ENCODE results near the gene LATS1. TPM values are rescaled to one million over a fixed set of nuclear protein-coding genes. Genes with fewer than 3 reads are reported as not detected.

LATS1 gene
- total RNA-seq, 8 experiments from 2014 or later = 12.5 to 32.1 (median 15.6) TPM

GRCh38 chr6:149628875-149629510 is 88.9 kb downstream of the LATS1 start:
- Histone ChIP-seq H3K27ac (no peak overlapping the region), H3K4me1 (replicated peaks in 1 of 2) (no peaks in the 10 kb centered on the region), H3K4me3 (no peak overlapping the region)
- 86 to 100% (median 100%) methylated on average over 1 to 4 of the region's 4 CpGs for WGBS, 10 experiments
- ATAC-seq (replicated peaks in 6 of 8) = peak in 1 of 8 experiments; percentile 50
- in situ Hi-C loops (cut with MboI; ENCODE audit: low pct_unique_long_range_greater_than_20kb in 2 of 9, low sequenced_read_pairs in 9 of 9, unreplicated experiment in 9 of 9) = no loop called here

DNA sequence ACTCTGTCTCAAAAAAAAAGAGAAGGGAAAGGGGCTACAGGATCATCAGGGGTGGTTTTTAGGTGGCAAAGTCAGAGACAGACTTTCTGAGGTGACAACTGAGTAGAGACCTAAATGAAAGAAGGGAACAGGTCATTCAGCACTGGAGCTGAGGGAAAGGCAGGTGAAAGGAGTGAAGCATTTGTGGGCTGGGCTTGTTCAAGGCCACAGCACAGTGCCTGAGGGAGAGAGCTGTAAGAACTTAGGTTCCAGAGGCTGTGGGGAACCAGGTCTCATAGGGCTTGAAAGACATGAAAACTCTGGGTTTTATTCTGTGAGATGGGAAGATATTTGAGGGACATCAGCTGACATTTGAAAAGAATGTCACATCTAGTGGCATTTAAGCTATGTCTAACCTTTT is 90.2 kb downstream of the LATS1 start:
- no peak for ATAC-seq (replicated peaks in 6 of 8)
- in situ Hi-C loops (cut with MboI; ENCODE audit: low pct_unique_long_range_greater_than_20kb in 2 of 9, low sequenced_read_pairs in 9 of 9, unreplicated experiment in 9 of 9) = no loop called here
- no peaks in the 10 kb centered on the region for H3K4me1 ChIP-seq (replicated peaks in 1 of 2)
- H3K4me3 ChIP-seq = no peak overlapping the region
- no peak overlapping the region for H3K27ac ChIP-seq

GRCh38 chr6:149615805-149616204 is 102.1 kb downstream of the LATS1 start:
- Histone ChIP-seq H3K27ac (no peak overlapping the region), H3K4me3 (no peak overlapping the region), H3K4me1 (replicated peaks in 1 of 2) (peaks cover 0 to 5% of the 10 kb centered on the region in 2 donors)
- ATAC-seq (replicated peaks in 6 of 8) = peak in 2 of 8 experiments; percentile 16 to 25
- in situ Hi-C loops (cut with MboI; ENCODE audit: low pct_unique_long_range_greater_than_20kb in 2 of 9, low sequenced_read_pairs in 9 of 9, unreplicated experiment in 9 of 9) = no loop called here
- 57 to 87% (median 73%) methylated on average over 1 to 5 of the region's 5 CpGs; no CpG with 5 or more reads in 1 of the 10 experiments for WGBS, 10 experiments

GRCh38 chr6:149614337-149614736 is 103.6 kb downstream of the LATS1 start:
- Histone ChIP-seq H3K4me1 (replicated peaks in 1 of 2) (peaks cover 0 to 5% of the 10 kb centered on the region in 2 donors), H3K27ac (no peak overlapping the region), H3K4me3 (no peak overlapping the region)
- in situ Hi-C loops (cut with MboI; ENCODE audit: low pct_unique_long_range_greater_than_20kb in 2 of 9, low sequenced_read_pairs in 9 of 9, unreplicated experiment in 9 of 9) = no loop called here
- WGBS, 10 experiments = 39 to 100% (median 89%) methylated on average over 1 to 4 of the region's 4 CpGs; no CpG with 5 or more reads in 2 of the 10 experiments
- ATAC-seq (replicated peaks in 6 of 8) = no peak

DNA sequence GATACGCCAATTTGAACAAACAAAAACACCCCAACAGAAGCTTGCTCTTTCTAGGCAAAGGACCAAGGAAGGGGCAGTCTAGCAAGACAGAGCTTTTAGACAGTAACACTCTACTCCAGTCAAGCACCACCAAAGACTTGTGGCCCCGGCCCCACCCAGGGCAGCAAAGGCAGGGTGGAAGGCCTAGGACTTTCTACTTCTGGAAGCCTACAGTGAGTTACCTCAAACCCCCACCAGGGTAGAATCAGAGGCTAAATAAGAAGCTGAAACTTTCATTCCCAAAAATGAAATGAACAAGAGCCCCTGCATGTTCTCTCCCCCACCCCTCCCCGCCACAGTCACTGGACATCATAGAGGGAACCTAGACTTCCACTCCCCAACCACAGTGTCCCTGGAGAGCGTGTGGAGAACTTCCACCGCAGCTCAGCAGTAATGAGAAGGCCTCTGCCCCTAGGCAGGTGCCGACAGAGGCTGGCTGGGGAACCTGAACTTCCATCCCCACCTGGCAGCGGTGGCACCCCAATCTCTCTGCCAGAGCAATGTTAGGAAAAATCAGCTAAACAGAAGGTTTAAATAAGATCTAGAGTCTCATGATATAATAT is 109.4 kb downstream of the LATS1 start:
- Histone ChIP-seq H3K4me1 (replicated peaks in 1 of 2) (no peaks in the 10 kb centered on the region), H3K4me3 (no peak overlapping the region), H3K27ac (no peak overlapping the region)
- WGBS, 10 experiments = 80 to 100% (median 100%) methylated on average over 1 to 5 of the region's 7 CpGs; no CpG with 5 or more reads in 3 of the 10 experiments
- no peak for ATAC-seq (replicated peaks in 6 of 8)
- in situ Hi-C loops (cut with MboI; ENCODE audit: low pct_unique_long_range_greater_than_20kb in 2 of 9, low sequenced_read_pairs in 9 of 9, unreplicated experiment in 9 of 9) = no loop called here

Other genes with a start within 250 kb of the LATS1 start
- gene ZC3H12D, start 233.1 kb downstream of the LATS1 start, total RNA-seq = 1 to 10 TPM in 3 of 8 experiments, under 1 TPM in 5; 0.13 to 6.0 (median 0.56) TPM
- gene PPIL4, start 172.1 kb downstream of the LATS1 start, total RNA-seq = 10 to 100 TPM; 38.8 to 66.2 (median 47.5) TPM
- 10 to 100 TPM; 15.2 to 63.7 (median 21.6) TPM for gene GINM1, start 151.7 kb downstream of the LATS1 start, total RNA-seq
- gene KATNA1, start 69.4 kb downstream of the LATS1 start, total RNA-seq = 10 to 100 TPM in 5 of 8 experiments, 1 to 10 TPM in 3; 8.6 to 27.1 (median 13.6) TPM
- 10 to 100 TPM; 17.3 to 35.9 (median 24.1) TPM for gene NUP43, start 28.4 kb upstream of the LATS1 start, total RNA-seq
- gene PCMT1, start 31.6 kb upstream of the LATS1 start, total RNA-seq = 100 to 1,000 TPM in 4 of 8 experiments, 10 to 100 TPM in 4; 52.4 to 137 (median 99.5) TPM
- 10 to 100 TPM; 10.1 to 31.2 (median 21.5) TPM for gene LRP11, start 146.3 kb upstream of the LATS1 start, total RNA-seq
- gene RAET1E, start 180.0 kb upstream of the LATS1 start, total RNA-seq = 1 to 10 TPM in 2 of 8 experiments, under 1 TPM in 4, not detected in 2; 0.18 to 3.5 (median 0.51) TPM
- gene RAET1G, start 205.0 kb upstream of the LATS1 start, total RNA-seq = 1 to 10 TPM in 1 of 8 experiments, under 1 TPM in 2, not detected in 5; 0.18 to 5.2 (median 0.56) TPM
- 10 to 100 TPM in 2 of 8 experiments, 1 to 10 TPM in 4, under 1 TPM in 2; 0.54 to 43.6 (median 3.2) TPM for gene ULBP2, start 223.9 kb upstream of the LATS1 start, total RNA-seq
- 10 to 100 TPM in 1 of 8 experiments, 1 to 10 TPM in 7; 1.7 to 12.2 (median 4.4) TPM for gene ULBP1, start 245.8 kb upstream of the LATS1 start, total RNA-seq

Data from motor neuron (in vitro differentiated cells).